ENCODE data around the gene GNL2.

- no peak for TF ChIP-seq EZH2phosphoT487 (IDR thresholded peaks at IDR 0.05; ENCODE audit: insufficient read depth, low read depth)
- TF ChIP-seq EZH2 (IDR thresholded peaks at IDR 0.05; ENCODE audit: insufficient read depth, poor library complexity, severe bottlenecking): no peak
Measured at GRCh38 chr1:37605061-37605650, 9.4 kb upstream of the GNL2 start.

All from GM23248 (cell line).